DLD1 (cell line): Measurements from ENCODE around the gene RIOK3.

ENCODE experiments used
- in situ Hi-C: cut with HindIII; loops from 2 replicates; pipeline ENCODE4 v1.10.0; 2017; ENCODE audit warnings: low sequenced_read_pairs

The RIOK3 gene

DNA sequence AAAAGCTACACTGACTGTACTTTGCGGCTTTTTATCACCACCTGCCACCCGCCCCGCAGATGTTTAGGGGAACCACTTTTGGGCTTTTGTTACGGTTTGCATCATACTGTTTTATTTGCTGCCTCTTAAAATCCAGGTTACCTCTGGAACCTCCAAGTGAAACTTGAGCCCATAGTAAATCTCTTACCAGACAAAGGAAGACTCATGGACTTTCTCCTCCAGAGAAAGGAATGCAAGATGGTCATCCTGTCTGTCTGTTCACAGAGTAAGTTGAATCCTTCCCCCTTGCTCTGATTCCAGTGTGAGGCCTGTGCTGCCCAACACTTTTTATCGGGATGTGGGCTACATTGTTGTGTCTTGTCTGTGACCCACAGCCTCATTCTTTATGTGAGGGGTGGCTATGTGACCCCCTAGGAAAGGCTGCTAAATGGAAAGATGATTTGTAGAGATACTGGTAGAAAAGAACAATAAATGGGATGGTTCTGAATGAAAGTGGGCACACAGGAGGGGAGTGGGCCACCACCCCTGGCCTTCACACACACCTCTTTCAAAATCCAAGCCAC is 73.5 kb downstream of the RIOK3 start:
- in situ Hi-C loops, result no loop called here

DNA sequence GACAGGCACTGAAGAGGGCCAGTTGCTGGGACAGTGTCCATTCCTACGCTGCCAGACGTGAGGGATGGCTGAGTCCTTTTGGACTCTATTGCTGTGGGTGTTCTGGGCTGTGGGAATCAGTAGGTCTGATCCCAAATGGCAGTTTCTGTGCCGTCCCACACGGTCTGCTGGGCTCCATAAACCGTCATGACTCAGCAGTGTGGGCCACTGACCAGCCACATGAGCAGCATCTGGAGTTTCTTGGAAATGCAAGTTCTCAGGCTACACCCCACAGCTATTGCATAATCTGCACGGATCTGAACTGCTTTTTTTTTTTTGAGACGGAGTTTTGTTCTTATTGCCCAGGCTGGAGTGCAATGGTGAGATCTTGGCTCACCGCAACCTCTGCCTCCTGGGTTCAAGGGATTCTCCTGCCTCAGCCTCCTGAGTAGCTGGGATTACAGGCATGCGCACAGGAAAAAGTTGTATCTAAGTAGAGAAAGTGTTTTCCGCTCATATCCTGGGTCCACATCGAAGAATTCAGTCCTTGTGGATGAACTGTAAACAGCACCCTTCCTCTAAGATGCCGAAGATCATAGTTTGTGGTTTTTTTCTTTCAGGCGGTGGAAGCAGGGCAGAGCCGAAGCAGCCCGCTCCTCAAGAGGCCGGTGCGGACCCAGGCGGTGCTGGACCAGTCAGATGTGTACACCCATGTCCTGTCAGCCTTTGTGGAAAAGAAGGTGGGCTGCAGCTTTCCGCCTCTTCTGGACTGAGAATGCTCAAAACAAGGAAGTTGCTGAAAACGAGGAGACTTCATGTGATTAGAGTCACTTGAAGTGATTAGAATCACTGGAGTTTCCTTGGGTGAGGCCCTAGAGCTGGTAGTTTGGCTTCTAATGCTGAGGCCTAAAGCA is 75.7 kb downstream of the RIOK3 start:
- in situ Hi-C loops, result no loop called here

DNA sequence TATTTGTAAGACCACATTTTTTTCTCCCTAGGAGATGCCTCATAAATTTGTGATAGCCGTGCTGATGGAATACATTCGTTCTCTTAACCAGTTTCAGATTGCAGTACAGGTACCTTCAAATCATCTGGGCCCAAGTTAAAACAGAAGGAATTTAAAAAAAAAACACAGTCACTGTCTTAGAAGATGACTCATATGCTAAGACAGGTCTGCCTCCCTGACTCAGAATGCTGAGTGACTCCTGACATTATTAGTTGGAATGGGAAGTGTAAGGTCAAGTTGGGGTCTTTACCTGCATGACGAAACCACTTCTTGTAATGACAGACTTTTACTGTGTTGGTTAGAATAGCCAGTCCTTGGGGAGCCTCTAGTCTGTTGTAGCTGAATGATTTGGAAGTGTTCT is 76.5 kb downstream of the RIOK3 start:
- in situ Hi-C loops, result no loop called here

DNA sequence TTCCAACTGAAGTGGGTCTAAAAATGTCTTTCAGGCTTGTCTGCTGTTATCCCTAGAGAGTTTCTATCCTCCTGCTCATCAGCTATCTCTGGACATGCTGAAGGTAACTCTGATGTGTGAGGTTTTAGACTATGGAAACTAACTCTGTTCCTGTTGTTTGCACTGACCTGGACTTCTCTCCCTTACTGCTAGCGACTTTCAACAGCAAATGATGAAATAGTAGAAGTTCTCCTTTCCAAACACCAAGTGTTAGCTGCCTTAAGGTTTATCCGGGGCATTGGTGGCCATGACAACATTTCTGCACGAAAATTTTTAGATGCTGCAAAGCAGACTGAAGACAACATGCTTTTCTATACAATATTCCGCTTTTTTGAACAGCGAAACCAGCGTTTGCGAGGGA is 77.1 kb downstream of the RIOK3 start:
- in situ Hi-C loops, result no loop called here

DNA sequence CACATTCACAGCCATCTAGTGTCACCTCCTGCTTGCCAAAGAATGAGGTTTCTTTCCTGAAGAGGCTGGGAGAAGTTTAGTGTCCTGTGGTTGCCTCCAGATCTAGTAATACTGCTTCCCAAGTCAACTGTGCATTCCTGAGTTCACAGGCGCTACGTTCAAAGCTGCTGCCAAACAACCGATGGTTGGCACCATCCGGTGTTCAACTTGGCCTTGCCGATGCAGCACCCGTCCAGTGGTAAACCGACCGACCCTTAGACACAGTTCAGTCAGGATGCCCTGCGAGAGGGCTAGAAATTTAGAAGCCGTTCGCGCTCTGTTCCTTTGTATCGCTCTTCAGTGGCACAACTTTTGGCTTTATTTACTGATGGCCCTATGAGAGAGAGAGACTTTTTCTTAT is 78.8 kb downstream of the RIOK3 start:
- in situ Hi-C loops, result no loop called here
